Fibroblast of skin of scalp (primary cell): ENCODE results near the gene DUOXA1.
"Not testable (repeated sequence)": the region's sequence is repeated elsewhere in the genome, so short reads cannot be mapped to it uniquely, and the experiment has no call there.

Experiments
- DNase-seq: peaks from one replicate; pipeline ENCODE4 v3.0.0-alpha.2; 2013

The DUOXA1 gene

GRCh38 chr15:45112143-45112590, 17.5 kb downstream of the DUOXA1 start:
- DNase-seq, result no peak

GRCh38 chr15:45111390-45112142, 18.1 kb downstream of the DUOXA1 start:
- DNase-seq, result no peak

GRCh38 chr15:45110256-45110820, 19.3 kb downstream of the DUOXA1 start:
- no peak for DNase-seq

- no peak for DNase-seq
Observed at GRCh38 chr15:45107941-45108630, 21.6 kb downstream of the DUOXA1 start.

GRCh38 chr15:45106002-45106790, 23.5 kb downstream of the DUOXA1 start:
- DNase-seq, result no peak

GRCh38 chr15:45105586-45105985, 24.1 kb downstream of the DUOXA1 start:
- no peak for DNase-seq

- DNase-seq, result not testable (repeated sequence)
Observed at GRCh38 chr15:45104170-45104569, 25.5 kb downstream of the DUOXA1 start.

- no peak for DNase-seq
Observed at GRCh38 chr15:45102226-45102625, 27.5 kb downstream of the DUOXA1 start.

- DNase-seq, result no peak
Observed at GRCh38 chr15:45101749-45102148, 27.9 kb downstream of the DUOXA1 start.

- DNase-seq, result no peak
Observed at GRCh38 chr15:45100884-45101625, 28.6 kb downstream of the DUOXA1 start.

- no peak for DNase-seq
Observed at GRCh38 chr15:45099549-45100165, 30.0 kb downstream of the DUOXA1 start.

- DNase-seq, result no peak
Observed at GRCh38 chr15:45097466-45097865, 32.2 kb downstream of the DUOXA1 start.

- no peak for DNase-seq
Observed at GRCh38 chr15:45095661-45096060, 34.0 kb downstream of the DUOXA1 start.

GRCh38 chr15:45094358-45094730, 35.3 kb downstream of the DUOXA1 start:
- DNase-seq, result no peak

GRCh38 chr15:45093622-45094357, 35.9 kb downstream of the DUOXA1 start:
- DNase-seq, result no peak

- DNase-seq, result no peak
Observed at GRCh38 chr15:45093013-45093412, 36.7 kb downstream of the DUOXA1 start.

- DNase-seq, result no peak
Observed at GRCh38 chr15:45091576-45091975, 38.1 kb downstream of the DUOXA1 start.

- DNase-seq, result peak; percentile 31
Observed at GRCh38 chr15:45091161-45091560, 38.5 kb downstream of the DUOXA1 start.

GRCh38 chr15:45089712-45090373, 39.8 kb downstream of the DUOXA1 start:
- DNase-seq, result no peak
